ENCODE results near the gene CCL11.
"Not testable (repeated sequence)": the region's sequence is repeated elsewhere in the genome, so short reads cannot be mapped to it uniquely, and the experiment has no call there.

Gene CCL11

GRCh38 chr17:34307110-34307509 is 21.6 kb downstream of the CCL11 start:
- no peak for DNase-seq (ENCODE audit: low read depth in 2 of 2)

GRCh38 chr17:34308371-34308770 is 22.8 kb downstream of the CCL11 start:
- DNase-seq (ENCODE audit: low read depth in 2 of 2): no peak

GRCh38 chr17:34311291-34311690 is 25.7 kb downstream of the CCL11 start:
- no peak for DNase-seq (ENCODE audit: low read depth in 2 of 2)

- DNase-seq (ENCODE audit: low read depth in 2 of 2): peak; percentile 69 to 71
Measured at GRCh38 chr17:34312080-34312479, 26.5 kb downstream of the CCL11 start.

- peak in 1 of 2 experiments; percentile 36 for DNase-seq (ENCODE audit: low read depth in 2 of 2)
Measured at GRCh38 chr17:34313164-34313563, 27.6 kb downstream of the CCL11 start.

- peak in 1 of 2 experiments; percentile 30 for DNase-seq (ENCODE audit: low read depth in 2 of 2)
Measured at GRCh38 chr17:34314279-34314678, 28.7 kb downstream of the CCL11 start.

- no peak for DNase-seq (ENCODE audit: low read depth in 2 of 2)
Measured at GRCh38 chr17:34318474-34318873, 32.9 kb downstream of the CCL11 start.

- DNase-seq (ENCODE audit: low read depth in 2 of 2): no peak
Measured at GRCh38 chr17:34319039-34319483, 33.5 kb downstream of the CCL11 start, which contains the start of gene CCL8. Gene CCL8 (plus strand): TSS chr17:34319435. CDS start chr17:34319502, 67 bp downstream.

- no peak for DNase-seq (ENCODE audit: low read depth in 2 of 2)
Measured at GRCh38 chr17:34321964-34322363, 36.4 kb downstream of the CCL11 start.

- DNase-seq (ENCODE audit: low read depth in 2 of 2): not testable (repeated sequence)
Measured at GRCh38 chr17:34327580-34327979, 42.0 kb downstream of the CCL11 start.

GRCh38 chr17:34337701-34338100 is 52.2 kb downstream of the CCL11 start:
- no peak for DNase-seq (ENCODE audit: low read depth in 2 of 2)
